Measurements from ENCODE around the gene ZNF280B. TPM values are rescaled to one million over a fixed set of nuclear protein-coding genes. Genes with fewer than 3 reads are reported as not detected.

ZNF280B gene
- total and polyA plus RNA-seq, 2 donors (not counting 3 experiments of a cell fraction or from before 2014, with no cell fraction given) = 1.5 to 3.1 TPM

DNA sequence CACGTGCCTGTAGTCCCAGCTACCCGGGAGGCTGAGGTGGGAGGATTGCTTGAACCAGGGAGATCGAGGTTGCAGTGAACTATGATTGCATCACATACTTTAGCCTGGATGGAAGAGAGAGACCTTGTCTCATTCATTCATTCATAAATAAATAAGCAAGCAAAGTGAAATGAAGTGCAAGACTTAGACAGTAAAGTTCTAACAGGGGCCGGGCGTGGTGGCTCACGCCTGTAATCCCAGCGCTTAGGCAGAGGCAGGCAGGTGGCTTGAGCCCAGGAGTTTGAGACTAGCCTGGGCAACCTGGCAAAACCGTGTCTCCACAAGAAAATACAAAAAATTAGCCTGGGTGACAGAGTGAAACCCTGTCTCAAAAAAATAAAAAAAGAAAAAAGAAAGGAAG, 13.1 kb upstream of the ZNF280B start:
- no peak for TF ChIP-seq POLR2A (IDR thresholded peaks at IDR 0.05; ENCODE audit: low read depth, low read length)
- no peak for TF ChIP-seq JUN (IDR thresholded peaks at IDR 0.05; ENCODE audit: borderline replicate concordance, insufficient read depth, insufficient read length, low read depth)
- no peak for TF ChIP-seq EZH2 (IDR thresholded peaks at IDR 0.05; ENCODE audit: borderline replicate concordance, low read depth, low read length, severe bottlenecking)
- no peak for TF ChIP-seq GATA2 (IDR thresholded peaks at IDR 0.05; ENCODE audit: insufficient read depth, insufficient read length, low read depth, low read length)
- TF ChIP-seq, protein P1, sequence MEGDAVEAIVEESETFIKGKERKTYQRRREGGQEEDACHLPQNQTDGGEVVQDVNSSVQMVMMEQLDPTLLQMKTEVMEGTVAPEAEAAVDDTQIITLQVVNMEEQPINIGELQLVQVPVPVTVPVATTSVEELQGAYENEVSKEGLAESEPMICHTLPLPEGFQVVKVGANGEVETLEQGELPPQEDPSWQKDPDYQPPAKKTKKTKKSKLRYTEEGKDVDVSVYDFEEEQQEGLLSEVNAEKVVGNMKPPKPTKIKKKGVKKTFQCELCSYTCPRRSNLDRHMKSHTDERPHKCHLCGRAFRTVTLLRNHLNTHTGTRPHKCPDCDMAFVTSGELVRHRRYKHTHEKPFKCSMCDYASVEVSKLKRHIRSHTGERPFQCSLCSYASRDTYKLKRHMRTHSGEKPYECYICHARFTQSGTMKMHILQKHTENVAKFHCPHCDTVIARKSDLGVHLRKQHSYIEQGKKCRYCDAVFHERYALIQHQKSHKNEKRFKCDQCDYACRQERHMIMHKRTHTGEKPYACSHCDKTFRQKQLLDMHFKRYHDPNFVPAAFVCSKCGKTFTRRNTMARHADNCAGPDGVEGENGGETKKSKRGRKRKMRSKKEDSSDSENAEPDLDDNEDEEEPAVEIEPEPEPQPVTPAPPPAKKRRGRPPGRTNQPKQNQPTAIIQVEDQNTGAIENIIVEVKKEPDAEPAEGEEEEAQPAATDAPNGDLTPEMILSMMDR (IDR thresholded peaks at IDR 0.05; ENCODE audit: extremely low read depth in 1 of 2, insufficient read depth in 1 of 2, low read depth in 1 of 2, low read length in 2 of 2) = no peak
- TF ChIP-seq POLR2AphosphoS5 (IDR thresholded peaks at IDR 0.05; ENCODE audit: insufficient read depth, low read depth, low read length) = no peak
- TF ChIP-seq, protein P2, sequence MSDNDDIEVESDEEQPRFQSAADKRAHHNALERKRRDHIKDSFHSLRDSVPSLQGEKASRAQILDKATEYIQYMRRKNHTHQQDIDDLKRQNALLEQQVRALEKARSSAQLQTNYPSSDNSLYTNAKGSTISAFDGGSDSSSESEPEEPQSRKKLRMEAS (IDR thresholded peaks at IDR 0.05; ENCODE audit: insufficient read depth, insufficient read length) = no peak
- no peak for TF ChIP-seq MYC (IDR thresholded peaks at IDR 0.05; ENCODE audit: low read depth, low read length)
- no peak for TF ChIP-seq FOS (IDR thresholded peaks at IDR 0.05; ENCODE audit: borderline replicate concordance, insufficient read depth, low read length)
- no peak overlapping the region for H3K4me2 ChIP-seq (ENCODE audit: insufficient read depth, low read length)
- ChIA-PET CTCF (interaction anchor here (1.2 to 1.5 kb wide), 2 partner anchors 20 to 38 kb away, joined by 3 read pairs; partner anchors contain the start of gene PRAME), POLR2A (no interaction called here)
- no peaks in the 10 kb centered on the region for H3K79me2 ChIP-seq (ENCODE audit: control insufficient read depth, insufficient read depth, low read length)
- H4K20me1 ChIP-seq (replicated peaks; ENCODE audit: control insufficient read depth, extremely low read depth, insufficient read depth, low read length) = no peaks in the 10 kb centered on the region
- intact Hi-C loops (cut with micrococcal nuclease) = no loop called here
- no peaks in the 10 kb centered on the region for H3K36me3 ChIP-seq (ENCODE audit: control insufficient read depth in 2 of 2, extremely low read depth in 1 of 2, insufficient read depth in 2 of 2, low read length in 2 of 2)
- H3K9me3 ChIP-seq (replicated peaks; ENCODE audit: control insufficient read depth, insufficient read depth, low read length) = no peaks in the 10 kb centered on the region
- H3K9me1 ChIP-seq (replicated peaks; ENCODE audit: control insufficient read depth, extremely low read depth, insufficient read depth, low read length) = no peaks in the 10 kb centered on the region
- no peak for FAIRE-seq
- no peak overlapping the region for H2AFZ ChIP-seq (ENCODE audit: low read depth, low read length)
- dilution Hi-C loops (cut with MboI; ENCODE audit: extremely low pct_ligation_motif_present, low sequenced_read_pairs) = no loop called here
- no peak overlapping the region for H3K4me3 ChIP-seq (replicated peaks in 1 of 3; ENCODE audit: insufficient read depth in 1 of 3, low read depth in 1 of 3, low read length in 3 of 3)
- BruUV-seq (replicated peaks) = no TSS peak
- no peak for DNase-seq (ENCODE audit: low read depth, low spot score)
- no peak overlapping the region for H3K27ac ChIP-seq (ENCODE audit: insufficient read depth, low read depth, low read length)
- H3K4me1 ChIP-seq (ENCODE audit: control insufficient read depth, extremely low read depth, insufficient read depth, low read length) = peaks cover 5% of the 10 kb centered on the region
- H3K9ac ChIP-seq (replicated peaks; ENCODE audit: extremely low read depth, insufficient read depth, low read length) = no peak overlapping the region
- peaks cover 0 to 5% of the 10 kb centered on the region in 2 experiments for H3K27me3 ChIP-seq (ENCODE audit: control insufficient read depth in 2 of 2, insufficient read depth in 2 of 2, low read length in 2 of 2)
